NCI-H226 (cell line): ENCODE measurements around the gene MTF1.

Experiments
- DNase-seq: peaks from one replicate; pipeline ENCODE4 v3.0.0-alpha.2; 2015

Gene MTF1

GRCh38 chr1:37866491-37866890 lies 7.1 kb upstream of the MTF1 start:
- no peak for DNase-seq

DNA sequence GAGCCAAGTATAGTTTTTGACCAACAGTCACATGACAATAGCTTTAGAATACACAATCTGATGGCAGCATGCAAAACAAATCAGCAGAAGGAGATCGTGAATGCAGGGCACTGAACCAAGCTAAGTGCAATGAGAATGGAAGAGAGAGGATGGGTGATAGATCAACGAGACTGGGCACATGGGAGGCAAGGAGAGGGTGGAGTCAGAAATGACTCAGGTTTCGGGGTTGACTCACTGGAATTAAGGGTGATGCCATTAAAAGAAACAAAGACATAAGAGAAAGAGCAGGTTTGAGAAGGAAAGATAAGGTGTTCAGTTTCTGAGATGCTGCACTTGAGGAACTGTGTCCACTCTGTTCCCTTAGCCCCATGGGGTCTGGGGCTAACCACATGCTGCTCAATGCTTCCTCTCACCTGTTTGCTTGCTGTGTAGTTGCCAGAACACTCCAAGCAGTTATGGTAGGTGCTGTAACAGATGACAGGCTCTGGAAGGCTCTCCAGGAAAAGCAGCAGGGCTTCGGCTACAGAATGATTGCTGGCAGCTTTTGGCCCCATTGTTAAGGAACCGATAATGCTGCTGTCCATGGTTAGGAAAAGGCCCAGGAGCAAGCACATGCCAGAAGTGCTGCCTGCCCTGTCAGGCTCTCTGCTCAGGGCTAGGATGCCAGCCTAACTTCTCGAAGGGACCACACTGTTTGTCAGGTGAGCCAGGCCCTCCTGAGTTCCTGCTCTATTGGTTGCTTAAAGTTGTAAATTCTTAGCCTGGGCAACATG lies 6.1 kb upstream of the MTF1 start:
- DNase-seq = peak; percentile 24

- DNase-seq = no peak
These were observed 2.9 kb upstream of the MTF1 start for GRCh38 chr1:37862330-37862729.

DNA sequence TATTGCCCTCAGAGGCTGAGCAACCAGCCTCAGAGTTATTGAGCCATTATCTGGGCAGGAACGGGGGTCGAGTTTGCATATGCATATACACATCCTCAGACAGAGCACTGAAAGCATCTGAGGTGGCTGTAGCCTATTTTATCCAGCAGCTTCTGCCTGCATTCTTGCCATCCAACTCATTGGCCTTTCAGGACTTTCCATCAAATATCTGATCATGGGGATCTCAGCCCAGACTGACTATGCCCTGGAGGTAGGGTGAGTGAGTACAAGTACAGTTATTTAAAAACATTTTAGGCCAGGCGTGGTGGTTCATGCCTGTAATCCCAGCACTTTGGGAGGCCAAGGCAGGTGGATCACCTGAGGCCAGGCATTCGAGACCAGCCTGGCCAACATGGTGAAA lies 1.8 kb upstream of the MTF1 start:
- no peak for DNase-seq

DNA sequence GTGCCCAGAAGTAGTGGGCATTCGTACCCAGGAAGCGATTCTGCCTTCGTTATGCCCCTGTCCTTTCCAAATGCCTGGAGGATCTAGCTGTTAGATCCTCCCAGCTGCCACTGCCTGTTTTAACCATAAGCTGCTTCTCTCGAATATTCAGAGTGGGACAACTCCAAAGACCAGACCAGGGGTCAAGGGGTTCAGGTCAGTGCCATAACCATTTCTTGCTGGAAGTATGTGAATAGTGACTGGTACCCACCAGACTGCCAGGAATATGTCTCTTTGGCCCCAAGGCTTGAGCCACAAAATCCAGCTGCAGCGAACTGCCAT lies 914 bp upstream of the MTF1 start:
- no peak for DNase-seq

GRCh38 chr1:37858931-37859506 lies 373 bp downstream of the MTF1 start:
- no peak for DNase-seq

- DNase-seq = no peak
These were observed 5.0 kb downstream of the MTF1 start for GRCh38 chr1:37854406-37854805.

DNA sequence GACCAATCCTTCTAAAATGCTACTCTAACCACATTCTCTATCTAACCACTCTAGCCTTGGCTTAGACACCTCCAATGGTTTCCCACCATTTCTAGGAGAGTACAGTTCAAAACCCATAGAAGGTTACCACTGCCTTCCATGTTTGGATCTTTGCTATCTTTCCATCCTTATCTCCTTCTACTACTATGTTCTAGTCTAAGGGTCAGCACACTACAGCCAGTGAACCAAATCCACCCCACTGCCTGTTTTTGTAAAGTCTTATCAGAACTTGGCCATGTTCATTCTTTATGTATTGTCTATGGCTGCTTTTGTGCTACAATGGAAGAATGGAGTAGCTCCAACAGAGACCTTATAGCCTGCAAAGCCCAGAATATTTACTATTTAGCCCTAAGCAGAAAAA lies 6.2 kb downstream of the MTF1 start:
- DNase-seq = no peak

DNA sequence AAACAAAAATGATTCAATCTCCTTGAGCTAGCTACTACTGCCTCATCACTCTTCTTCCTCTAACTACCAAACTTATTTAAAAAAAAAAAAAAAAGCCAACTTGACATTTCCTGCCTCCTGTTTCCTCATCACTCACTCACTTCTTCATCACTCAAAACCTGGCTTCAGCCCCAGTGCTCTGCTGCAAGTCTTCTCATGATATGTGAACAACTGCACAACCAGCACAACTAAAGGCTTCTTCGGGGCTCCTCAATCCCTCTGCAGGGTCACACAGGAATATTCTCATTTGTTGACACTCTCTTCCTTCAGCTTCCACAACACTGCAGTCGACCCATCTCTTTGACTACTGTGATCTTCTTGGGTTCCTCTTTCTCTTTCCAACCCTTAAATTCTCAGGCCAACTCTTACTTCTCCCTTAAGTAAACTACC lies 7.6 kb downstream of the MTF1 start:
- DNase-seq = no peak

GRCh38 chr1:37851262-37851661 lies 8.1 kb downstream of the MTF1 start:
- DNase-seq = no peak

- no peak for DNase-seq
These were observed 8.9 kb downstream of the MTF1 start for GRCh38 chr1:37850352-37850955.

- DNase-seq = no peak
These were observed 9.9 kb downstream of the MTF1 start for GRCh38 chr1:37849480-37849879.

- DNase-seq = no peak
These were observed 12.6 kb downstream of the MTF1 start for GRCh38 chr1:37846647-37847339.

- DNase-seq = no peak
These were observed 13.6 kb downstream of the MTF1 start for GRCh38 chr1:37845786-37846185.

DNA sequence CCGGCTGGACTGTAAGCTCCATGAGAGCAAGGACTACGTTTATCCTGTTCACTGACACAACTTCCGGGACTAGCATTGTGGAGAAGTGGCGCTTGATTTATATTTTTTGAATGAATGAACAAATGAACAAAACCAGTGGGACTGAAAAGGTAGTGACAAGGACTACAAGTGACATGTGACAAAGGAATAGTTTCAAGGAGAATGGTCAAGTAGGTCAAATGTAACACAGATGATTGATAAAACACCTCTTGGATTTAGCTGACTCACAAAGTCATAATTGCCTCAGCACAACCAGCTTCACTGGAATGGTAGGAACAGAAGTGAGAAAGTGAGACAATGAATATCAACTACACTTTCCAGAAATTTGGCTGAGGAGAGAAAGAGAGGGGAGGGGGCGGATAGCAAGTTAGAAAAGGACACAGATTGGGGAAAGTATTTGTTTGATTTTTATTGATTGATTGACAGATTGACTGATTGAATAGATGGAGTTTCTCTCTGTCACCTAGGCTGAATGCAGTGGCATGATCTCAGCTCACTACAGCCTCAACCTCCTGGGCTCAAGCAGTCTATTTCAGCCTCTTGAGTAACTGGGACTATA lies 14.2 kb downstream of the MTF1 start:
- no peak for DNase-seq

DNA sequence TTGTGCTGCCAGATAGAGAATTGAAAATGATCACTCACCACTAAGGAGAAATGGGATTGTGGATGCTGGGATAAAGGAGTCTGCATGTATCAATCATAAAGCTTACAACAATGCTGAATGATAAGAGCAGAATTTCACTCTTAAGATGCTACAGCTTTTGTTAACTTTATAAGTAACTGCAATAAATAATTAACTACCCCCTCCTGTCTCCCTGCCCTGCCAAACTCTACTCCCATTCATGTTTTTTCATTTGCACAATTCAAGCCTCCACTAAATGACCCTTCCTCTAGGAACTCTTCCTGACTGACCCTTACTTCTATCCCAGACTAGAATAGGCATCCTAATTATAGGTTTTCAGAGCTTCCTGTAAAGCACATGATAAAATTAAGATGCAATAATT lies 14.9 kb downstream of the MTF1 start:
- no peak for DNase-seq

GRCh38 chr1:37841652-37842051 lies 17.7 kb downstream of the MTF1 start:
- DNase-seq = no peak

DNA sequence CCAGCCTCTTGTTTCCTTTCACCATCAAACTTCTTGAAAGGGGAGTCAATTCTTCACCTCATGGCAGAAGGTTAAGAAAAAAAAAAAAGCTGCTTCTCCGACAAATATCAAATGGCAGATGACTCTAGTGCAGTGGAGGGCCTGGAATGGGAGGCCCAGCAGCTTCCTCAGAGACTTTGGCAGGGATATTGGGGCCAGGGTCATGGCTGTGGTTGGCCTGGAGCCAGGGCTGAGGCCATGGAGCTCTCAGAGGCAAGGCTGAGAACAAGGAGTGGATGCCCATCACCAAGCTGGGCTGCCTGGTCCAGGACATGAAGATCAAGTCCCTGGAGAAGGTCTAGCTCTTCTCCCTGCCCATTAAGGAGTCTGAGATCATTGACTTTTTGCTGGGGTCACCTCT lies 18.7 kb downstream of the MTF1 start:
- no peak for DNase-seq

GRCh38 chr1:37839676-37840075 lies 19.7 kb downstream of the MTF1 start:
- no peak for DNase-seq

GRCh38 chr1:37836788-37837187 lies 22.6 kb downstream of the MTF1 start:
- no peak for DNase-seq

GRCh38 chr1:37831809-37832208 lies 27.6 kb downstream of the MTF1 start:
- DNase-seq = no peak

GRCh38 chr1:37831109-37831508 lies 28.3 kb downstream of the MTF1 start:
- no peak for DNase-seq

DNA sequence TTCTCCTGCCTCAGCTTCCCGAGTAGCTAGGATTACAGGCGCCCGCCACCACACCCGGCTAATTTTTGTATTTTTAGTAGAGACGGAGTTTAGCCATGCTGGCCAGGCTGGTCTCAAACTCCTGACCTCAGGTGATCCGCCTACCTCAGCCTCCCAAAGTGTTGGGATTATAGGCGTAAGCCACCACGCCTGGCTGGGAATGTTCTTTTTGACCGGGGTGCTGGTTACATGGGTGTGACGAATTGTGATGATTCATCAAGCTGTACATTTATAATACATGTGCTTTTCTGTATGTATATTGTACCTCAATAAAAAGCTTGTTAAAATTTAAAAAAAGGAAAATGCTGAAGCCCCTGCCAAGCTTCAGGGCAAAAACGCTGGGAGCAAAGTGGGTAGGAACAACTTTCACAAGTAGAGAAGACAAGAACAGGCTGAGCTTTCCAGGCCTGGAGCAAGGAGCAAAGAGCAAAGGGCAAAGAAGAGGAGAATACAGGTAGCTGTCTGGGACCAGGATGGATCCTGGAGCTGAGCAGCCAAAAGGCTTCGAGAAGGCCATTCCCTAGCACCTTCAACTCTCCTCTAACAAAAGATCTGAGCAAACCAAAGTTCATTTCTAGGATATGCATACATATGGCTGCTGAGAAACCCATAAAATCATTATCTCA lies 30.9 kb downstream of the MTF1 start:
- DNase-seq = no peak
